Testis (tissue), 3 donors: ENCODE data around the gene CMTM4. TPM values are rescaled to one million over a fixed set of nuclear protein-coding genes. Genes with fewer than 3 reads are reported as not detected.

ENCODE experiments used
- DNase-seq: peaks from one replicate; pipeline ENCODE4 v3.0.0-alpha.2; 2019
- H3K27ac ChIP-seq, 2 donors: fragments of 200-600 bp; sonication (generic); one replicate each; pipeline ENCODE4 v1.5.1; 2019
- H3K27me3 ChIP-seq: fragments of 200-600 bp; sonication (generic); one replicate; pipeline ENCODE4 v1.5.1; 2019
- H3K36me3 ChIP-seq: fragments of 200-600 bp; sonication (generic); one replicate; pipeline ENCODE4 v1.5.1; 2017; ENCODE audit warnings: low read depth; ENCODE audit errors: missing control alignments
- H3K4me1 ChIP-seq: fragments of 200-600 bp; sonication (generic); one replicate; pipeline ENCODE4 v1.5.1; 2019
- H3K4me3 ChIP-seq, 2 donors: fragments of 200-600 bp; sonication (generic); one replicate each; pipeline ENCODE4 v1.5.1; 2017 to 2019
- H3K9me3 ChIP-seq: fragments of 200-600 bp; sonication (generic); one replicate; pipeline ENCODE4 v1.5.1; 2017
- POLR2A ChIP-seq: fragments of 450-650 bp; IDR thresholded peaks from one replicate; pipeline ENCODE4 v1.6.1; 2017; ENCODE audit warnings: antibody characterized with exemption, mild to moderate bottlenecking, moderate library complexity
- WGBS, 2 donors: methylation state at CpG; one replicate each; pipeline ENCODE4 v1.1.5; 2018; 5-methylcytosine and 5-hydroxymethylcytosine counted together
- intact Hi-C: fragments of 100-400 bp; cut with DNase I; formaldehyde crosslinking; loops from one replicate; pipeline ENCODE4 v1.15.1; 2023; ENCODE audit warnings: low total_unique reads
- polyA plus RNA-seq: library from polyadenylated mRNA; stranded (reverse); fragments of 350-450 nt; fragmentation: Illumina TruSeq; extraction: RNeasy Lipid Tissue Mini Kit (QIAGEN cat#74804); gene quantifications from one replicate; pipeline ENCODE4 v1.2.3, GENCODE V29; 2014; ENCODE audit warnings: low read depth, low replicate concordance; ENCODE audit not compliant: insufficient read depth
- total RNA-seq, 2 donors: library from RNA; depleted of rRNA; stranded (reverse); fragments of >200 nt; gene quantifications; one replicate each; pipeline ENCODE4 v1.2.3, GENCODE V29; 2016
- TF ChIP-seq, protein P1 (sequence below), 3 experiments: fragments of 450-650 bp in 2 of 3; fragments of 200-600 bp in 1 of 3; sonication (generic) in 1 of 3; IDR thresholded peaks; one replicate each; pipeline ENCODE4 v1.5.1; 2016 to 2019; ENCODE audit warnings: antibody characterized with exemption in 3 of 3, mild to moderate bottlenecking in 2 of 3, moderate library complexity in 1 of 3

The CMTM4 gene
- total and polyA plus RNA-seq, 3 donors from 2014 or later = 22.2 to 59.2 (median 50.9) TPM

DNA sequence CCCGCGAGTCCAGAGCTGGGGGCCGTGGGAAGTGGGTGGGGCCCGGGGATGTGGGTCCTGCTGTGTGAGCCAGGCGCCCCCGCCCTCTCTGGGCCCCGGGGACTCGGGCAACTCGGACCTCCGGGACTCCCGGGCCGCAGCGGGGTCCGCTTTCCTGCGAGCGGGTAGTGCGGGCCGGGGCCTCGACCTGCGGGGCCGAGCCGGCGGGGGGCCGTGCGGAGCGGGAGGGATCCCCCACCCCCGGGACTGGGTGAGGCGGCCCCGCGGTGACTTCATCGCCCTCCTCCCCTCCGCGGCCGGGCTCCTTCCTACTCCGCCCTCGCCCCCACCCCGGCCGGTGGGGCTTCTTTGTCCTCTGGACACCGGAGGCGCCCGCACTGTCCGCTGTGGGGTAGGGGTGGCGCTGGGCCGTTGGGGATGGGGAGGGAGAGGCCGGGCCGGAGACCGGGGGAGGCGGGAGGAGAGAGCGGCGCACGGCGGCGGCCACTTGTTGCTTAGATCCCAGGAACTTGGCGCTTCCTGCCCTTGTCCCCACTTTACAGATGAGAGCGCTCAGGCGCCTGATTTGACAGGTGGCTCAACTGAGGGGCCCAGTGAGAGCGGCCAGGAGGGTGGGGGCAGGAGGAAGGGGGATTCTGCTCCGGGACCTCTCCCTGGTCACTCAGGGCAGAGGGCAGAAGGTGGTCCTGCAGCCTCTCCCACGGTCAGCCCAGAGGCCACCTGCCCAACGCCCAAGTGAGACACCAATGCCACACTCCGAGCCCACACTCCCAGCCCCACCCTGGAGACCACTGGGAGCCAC, 91.2 kb downstream of the CMTM4 start:
- peak overlapping the region; percentile 87 to 97 for H3K4me3 ChIP-seq
- intact Hi-C loops = loop anchor here (10.0 kb wide), 1 partner anchor 121 kb away; no protein-coding TSS in a partner anchor
- DNase-seq = peak; percentile 58
- no peaks in the 10 kb centered on the region for H3K27me3 ChIP-seq
- TF ChIP-seq, protein P1, sequence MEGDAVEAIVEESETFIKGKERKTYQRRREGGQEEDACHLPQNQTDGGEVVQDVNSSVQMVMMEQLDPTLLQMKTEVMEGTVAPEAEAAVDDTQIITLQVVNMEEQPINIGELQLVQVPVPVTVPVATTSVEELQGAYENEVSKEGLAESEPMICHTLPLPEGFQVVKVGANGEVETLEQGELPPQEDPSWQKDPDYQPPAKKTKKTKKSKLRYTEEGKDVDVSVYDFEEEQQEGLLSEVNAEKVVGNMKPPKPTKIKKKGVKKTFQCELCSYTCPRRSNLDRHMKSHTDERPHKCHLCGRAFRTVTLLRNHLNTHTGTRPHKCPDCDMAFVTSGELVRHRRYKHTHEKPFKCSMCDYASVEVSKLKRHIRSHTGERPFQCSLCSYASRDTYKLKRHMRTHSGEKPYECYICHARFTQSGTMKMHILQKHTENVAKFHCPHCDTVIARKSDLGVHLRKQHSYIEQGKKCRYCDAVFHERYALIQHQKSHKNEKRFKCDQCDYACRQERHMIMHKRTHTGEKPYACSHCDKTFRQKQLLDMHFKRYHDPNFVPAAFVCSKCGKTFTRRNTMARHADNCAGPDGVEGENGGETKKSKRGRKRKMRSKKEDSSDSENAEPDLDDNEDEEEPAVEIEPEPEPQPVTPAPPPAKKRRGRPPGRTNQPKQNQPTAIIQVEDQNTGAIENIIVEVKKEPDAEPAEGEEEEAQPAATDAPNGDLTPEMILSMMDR (IDR thresholded peaks at IDR 0.05) = no peak
- TF ChIP-seq POLR2A = no peak
- WGBS, 2 donors = 16 to 20% methylated on average over 12 to 22 of the region's 61 CpGs
- peaks cover 30% of the 10 kb centered on the region for H3K4me1 ChIP-seq
- H3K9me3 ChIP-seq = no peaks in the 10 kb centered on the region
- peak overlapping the region; percentile 90 to 96 for H3K27ac ChIP-seq
- no peaks in the 10 kb centered on the region for H3K36me3 ChIP-seq

DNA sequence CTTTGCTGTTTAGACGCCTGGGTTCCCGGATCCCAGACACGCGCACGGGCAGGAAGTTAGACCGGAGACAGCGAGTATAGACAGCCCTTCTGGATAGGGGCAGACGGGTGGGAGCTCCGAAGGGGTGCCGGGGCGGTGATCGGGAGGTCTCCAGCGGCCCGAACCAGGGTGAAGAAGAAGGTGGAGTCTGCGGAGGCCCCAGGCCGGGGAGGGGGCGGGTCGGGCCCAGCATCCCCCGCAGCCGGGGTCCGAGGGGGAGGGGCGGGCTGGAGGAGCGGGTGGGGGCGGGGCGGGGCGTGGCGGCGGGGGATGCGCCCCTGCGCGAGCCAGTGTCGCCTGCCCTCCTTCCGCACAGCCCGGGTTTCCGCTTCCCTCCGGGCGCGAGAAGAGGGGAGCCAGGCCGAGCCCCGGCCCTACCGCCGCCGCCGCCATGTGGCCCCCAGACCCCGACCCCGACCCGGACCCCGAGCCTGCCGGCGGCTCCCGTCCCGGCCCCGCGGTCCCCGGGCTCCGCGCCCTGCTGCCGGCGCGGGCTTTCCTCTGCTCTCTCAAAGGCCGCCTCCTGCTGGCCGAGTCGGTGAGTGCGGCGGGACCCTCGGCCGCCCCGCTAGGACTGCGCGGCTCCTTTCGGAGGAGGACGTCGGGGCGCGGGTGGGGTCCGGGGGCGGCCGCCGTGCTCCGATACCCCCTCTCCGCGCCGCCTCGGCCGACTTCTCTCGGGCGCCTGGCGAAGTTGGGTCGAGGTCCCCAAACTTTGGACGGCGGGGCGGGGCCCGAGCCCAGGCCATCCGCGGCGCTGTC, 92.0 kb downstream of the CMTM4 start, which contains the start of gene CMTM3:
CMTM3 (plus strand) TSS at position 329 of the 801 bp plus-strand sequence; CDS start at position 431, 102 bp downstream.
- WGBS, 2 donors = 0 to 1% methylated on average over 25 to 62 of the region's 96 CpGs
- no peaks in the 10 kb centered on the region for H3K36me3 ChIP-seq
- no peaks in the 10 kb centered on the region for H3K27me3 ChIP-seq
- intact Hi-C loops = loop anchor here (10.0 kb wide), 1 partner anchor 120 kb away; no protein-coding TSS in a partner anchor
- peak within 1 kb of the TSS; percentile 90 to 96 for H3K27ac ChIP-seq
- H3K9me3 ChIP-seq = no peaks in the 10 kb centered on the region
- no peak for TF ChIP-seq POLR2A
- TF ChIP-seq, protein P1 (IDR thresholded peaks at IDR 0.05) = peak; percentile 71 to 90 (median 78)
- DNase-seq = peak; percentile 65
- H3K4me1 ChIP-seq = peaks cover 30% of the 10 kb centered on the region
- H3K4me3 ChIP-seq = peak within 1 kb of the TSS; percentile 87 to 97

DNA sequence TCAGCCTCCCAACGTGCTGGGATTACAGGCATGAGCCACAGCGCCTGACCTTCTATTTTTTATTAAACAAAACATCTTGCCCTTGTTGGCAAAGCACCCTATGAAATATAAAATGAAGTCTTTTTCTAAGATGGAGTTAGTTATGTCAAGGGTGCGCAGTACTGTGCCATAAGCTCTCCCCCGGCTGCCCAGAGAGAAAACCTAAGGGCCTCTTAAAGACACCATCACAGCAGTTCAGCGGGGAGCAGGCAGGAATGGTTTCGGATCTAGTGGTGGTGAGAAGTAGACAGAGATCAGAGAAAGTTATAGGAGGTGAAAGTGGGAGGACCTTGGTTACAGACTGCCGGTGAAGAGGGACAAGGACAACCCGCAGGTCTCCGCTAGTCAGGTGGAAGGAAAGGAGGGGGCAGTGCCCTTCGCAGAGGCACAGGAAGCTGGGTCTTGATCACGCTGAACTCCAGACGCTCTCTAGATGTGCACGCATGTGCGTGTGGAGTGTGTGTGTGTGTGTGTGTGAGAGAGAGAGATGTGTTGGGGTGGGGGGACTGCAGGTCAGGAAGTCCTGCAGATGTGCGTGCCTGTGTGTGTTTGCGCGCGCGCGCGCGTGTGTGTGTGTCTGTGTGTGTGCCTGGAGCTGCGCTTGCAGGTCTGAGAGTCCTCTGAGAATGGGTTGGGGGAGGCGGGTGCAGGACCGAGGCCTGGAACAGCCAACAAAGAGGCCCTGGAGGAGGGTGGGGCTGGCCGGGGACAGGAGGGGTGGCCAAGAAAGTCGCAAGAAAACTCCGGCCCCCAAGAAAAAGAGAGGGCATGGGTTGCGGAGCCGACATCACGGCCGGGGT, 92.8 kb downstream of the CMTM4 start:
- no peaks in the 10 kb centered on the region for H3K9me3 ChIP-seq
- H3K27me3 ChIP-seq = no peaks in the 10 kb centered on the region
- TF ChIP-seq, protein P1 (IDR thresholded peaks at IDR 0.05) = no peak
- no peak for TF ChIP-seq POLR2A
- DNase-seq = peak; percentile 81
- 6% methylated on average over 32 of the region's 32 CpGs for WGBS, 2 donors
- H3K4me3 ChIP-seq = peak overlapping the region; percentile 87 to 97
- H3K27ac ChIP-seq = peak overlapping the region; percentile 90 to 96
- no peaks in the 10 kb centered on the region for H3K36me3 ChIP-seq
- H3K4me1 ChIP-seq = peaks cover 28% of the 10 kb centered on the region
- intact Hi-C loops = loop anchor here (10.0 kb wide), 1 partner anchor 119 kb away; no protein-coding TSS in a partner anchor

DNA sequence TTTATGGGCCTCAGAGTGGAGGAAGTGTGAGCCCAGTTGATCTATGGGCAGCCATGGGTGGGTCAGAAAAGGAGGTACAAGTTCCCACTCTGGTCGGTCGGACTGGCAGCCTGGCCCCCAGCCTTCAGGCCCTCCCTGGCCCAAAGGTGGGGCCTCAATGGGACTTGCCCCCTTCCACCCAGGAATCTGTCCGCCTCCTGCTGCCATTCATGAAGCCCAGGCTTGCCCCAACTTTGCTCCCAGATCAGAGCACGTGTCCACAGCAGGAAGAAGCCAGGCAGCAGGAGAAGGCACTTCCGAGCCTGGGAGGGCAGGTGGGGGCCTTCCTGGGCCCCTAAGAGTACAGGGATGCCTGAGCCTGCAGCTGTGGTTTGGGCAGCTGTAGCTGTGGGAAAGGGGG, 95.1 kb downstream of the CMTM4 start:
- no peak for TF ChIP-seq POLR2A
- TF ChIP-seq, protein P1 (IDR thresholded peaks at IDR 0.05) = no peak
- Histone ChIP-seq H3K27ac (no peak overlapping the region), H3K4me1 (peaks cover 18% of the 10 kb centered on the region), H3K27me3 (no peaks in the 10 kb centered on the region), H3K4me3 (no peak overlapping the region), H3K36me3 (no peaks in the 10 kb centered on the region), H3K9me3 (no peaks in the 10 kb centered on the region)
- WGBS, 2 donors = 94 to 98% methylated on average over 3 to 5 of the region's 5 CpGs
- intact Hi-C loops = loop anchor here (10.0 kb wide), 1 partner anchor 117 kb away; no protein-coding TSS in a partner anchor
- no peak for DNase-seq
